Ovary (tissue), 9 donors: ENCODE data around the gene C22orf31. TPM values are rescaled to one million over a fixed set of nuclear protein-coding genes. Genes with fewer than 3 reads are reported as not detected.

ENCODE experiments used
- DNase-seq, 5 donors: peaks; one replicate each; pipeline ENCODE4 v3.0.0-alpha.2; 2019 to 2020
- H3K27ac ChIP-seq, 2 donors: fragments of 200-600 bp; one replicate each; pipeline versions ENCODE4 v1.5.1 to v1.8.0; 2019 to 2022
- H3K27me3 ChIP-seq: fragments of 200-600 bp; one replicate; pipeline ENCODE4 v1.8.0; 2022
- H3K36me3 ChIP-seq: fragments of 200-600 bp; sonication (generic); one replicate; pipeline ENCODE4 v1.5.1; 2019
- H3K4me1 ChIP-seq: one replicate; pipeline ENCODE4 v1.8.1; 2013; ENCODE audit warnings: mild to moderate bottlenecking, moderate library complexity; ENCODE audit not compliant: insufficient read depth
- H3K4me3 ChIP-seq: fragments of 200-600 bp; sonication (generic); one replicate; pipeline ENCODE4 v1.5.1; 2017
- H3K9me3 ChIP-seq, 2 donors: fragments of 200-600 bp in 1 of 2; sonication (generic) in 1 of 2; one replicate each; pipeline versions ENCODE4 v1.5.1 to v1.8.1; 2013 to 2019; ENCODE audit warnings: mild to moderate bottlenecking in 1 of 2, moderate library complexity in 1 of 2
- EP300 ChIP-seq: sonication (generic); formaldehyde crosslinking; IDR thresholded peaks from one replicate; pipeline ENCODE4 v1.6.1; 2017; ENCODE audit warnings: antibody characterized with exemption
- POLR2A ChIP-seq: fragments of 450-650 bp; IDR thresholded peaks from one replicate; pipeline ENCODE4 v1.6.1; 2017; ENCODE audit warnings: antibody characterized with exemption, mild to moderate bottlenecking, moderate library complexity
- WGBS, 3 donors: extraction: QIAGEN DNeasy Blood & Tissue Kit in 1 of 3; methylation state at CpG; one replicate each; pipeline versions ENCODE4 v1.1.5 to v1.1.7; 2013 to 2017; 5-methylcytosine and 5-hydroxymethylcytosine counted together
- intact Hi-C, 4 donors: fragments of 100-400 bp; cut with DNase I; formaldehyde crosslinking; loops; one replicate each; pipeline versions ENCODE4 v1.11.0 to v1.15.1; 2022 to 2023
- polyA plus RNA-seq, 2 donors: library from polyadenylated mRNA; stranded (reverse); fragments of 200-250 nt in 1 of 2; fragments of 350-450 nt in 1 of 2; fragmentation: Illumina TruSeq in 1 of 2; extraction: RNeasy Lipid Tissue Mini Kit (QIAGEN cat#74804) in 1 of 2; gene quantifications; one replicate each; pipeline ENCODE4 v1.2.3, GENCODE V29; 2013 to 2014
- total RNA-seq, 7 donors: library from RNA; depleted of rRNA in 2 of 7; stranded (reverse); fragments of >200 nt in 2 of 7; fragmentation: NEBNext Ultra II Directional in 3 of 7; extraction: Animal tissue kit (Norgen Biotek cat#: 25700) in 3 of 7; gene quantifications; one replicate each; pipeline versions ENCODE4 v1.1.0 to v1.2.4, GENCODE V29; 2016 to 2023
- TF ChIP-seq, protein P1 (sequence below), 3 donors: fragments of 450-650 bp in 2 of 3; fragments of 200-600 bp in 1 of 3; IDR thresholded peaks; one replicate each; pipeline versions ENCODE4 v1.5.1 to v1.8.0; 2016 to 2022; ENCODE audit warnings: antibody characterized with exemption in 3 of 3, mild to moderate bottlenecking in 1 of 3
- donor health status: DM: no; HTN: no; CAD: no; lungs with moderate emphysema.
- donor health status: DM: no; HTN: no; CAD: no.
- donor health status: Bipolar disorder and iron deficiency.
- donor health status: DM: yes; HTN: yes; CAD: no.
- donor health status: DM: no; HTN: no; CAD: no.
- donor health status: DM: yes; HTN: yes; CAD: no.

The C22orf31 gene
- total and polyA plus RNA-seq, 9 donors, result 0.20 to 0.92 (median 0.35) TPM; not detected in 2

GRCh38 chr22:29039148-29039547 lies 22.5 kb downstream of the C22orf31 start:
- H3K27me3 ChIP-seq, result no peaks in the 10 kb centered on the region
- DNase-seq, result no peak
- peaks cover 4% of the 10 kb centered on the region for H3K4me1 ChIP-seq
- no peak overlapping the region for H3K27ac ChIP-seq
- H3K4me3 ChIP-seq, result no peak overlapping the region
- TF ChIP-seq EP300 (no peak), POLR2A (no peak)
- TF ChIP-seq, protein P1, sequence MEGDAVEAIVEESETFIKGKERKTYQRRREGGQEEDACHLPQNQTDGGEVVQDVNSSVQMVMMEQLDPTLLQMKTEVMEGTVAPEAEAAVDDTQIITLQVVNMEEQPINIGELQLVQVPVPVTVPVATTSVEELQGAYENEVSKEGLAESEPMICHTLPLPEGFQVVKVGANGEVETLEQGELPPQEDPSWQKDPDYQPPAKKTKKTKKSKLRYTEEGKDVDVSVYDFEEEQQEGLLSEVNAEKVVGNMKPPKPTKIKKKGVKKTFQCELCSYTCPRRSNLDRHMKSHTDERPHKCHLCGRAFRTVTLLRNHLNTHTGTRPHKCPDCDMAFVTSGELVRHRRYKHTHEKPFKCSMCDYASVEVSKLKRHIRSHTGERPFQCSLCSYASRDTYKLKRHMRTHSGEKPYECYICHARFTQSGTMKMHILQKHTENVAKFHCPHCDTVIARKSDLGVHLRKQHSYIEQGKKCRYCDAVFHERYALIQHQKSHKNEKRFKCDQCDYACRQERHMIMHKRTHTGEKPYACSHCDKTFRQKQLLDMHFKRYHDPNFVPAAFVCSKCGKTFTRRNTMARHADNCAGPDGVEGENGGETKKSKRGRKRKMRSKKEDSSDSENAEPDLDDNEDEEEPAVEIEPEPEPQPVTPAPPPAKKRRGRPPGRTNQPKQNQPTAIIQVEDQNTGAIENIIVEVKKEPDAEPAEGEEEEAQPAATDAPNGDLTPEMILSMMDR (IDR thresholded peaks at IDR 0.05), result no peak
- intact Hi-C loops, result loop anchor here in 1 of 4 donors (5.0 kb wide), 1 partner anchor 182 kb away; no protein-coding TSS in a partner anchor
- no peaks in the 10 kb centered on the region for H3K36me3 ChIP-seq
- 73 to 77% (median 75%) methylated on average over 9 of the region's 9 CpGs for WGBS, 3 donors
- H3K9me3 ChIP-seq, result no peaks in the 10 kb centered on the region

GRCh38 chr22:29037340-29037932 lies 24.2 kb downstream of the C22orf31 start:
- Histone ChIP-seq H3K4me3 (no peak overlapping the region), H3K27me3 (no peaks in the 10 kb centered on the region), H3K36me3 (no peaks in the 10 kb centered on the region), H3K4me1 (peaks cover 4% of the 10 kb centered on the region), H3K27ac (no peak overlapping the region), H3K9me3 (no peaks in the 10 kb centered on the region)
- WGBS, 3 donors, result 78 to 88% (median 85%) methylated on average over 4 of the region's 4 CpGs
- no peak for DNase-seq
- no peak for TF ChIP-seq EP300
- no peak for TF ChIP-seq POLR2A
- TF ChIP-seq, protein P1 (IDR thresholded peaks at IDR 0.05), result no peak
- intact Hi-C loops, result loop anchor here in 1 of 4 donors (5.0 kb wide), 1 partner anchor 180 kb away; no protein-coding TSS in a partner anchor

GRCh38 chr22:29032584-29032983 lies 29.0 kb downstream of the C22orf31 start:
- H3K4me1 ChIP-seq, result peaks cover 14% of the 10 kb centered on the region
- WGBS, 3 donors, result 60 to 73% (median 68%) methylated on average over 2 of the region's 2 CpGs
- no peaks in the 10 kb centered on the region for H3K36me3 ChIP-seq
- no peaks in the 10 kb centered on the region for H3K27me3 ChIP-seq
- no peak overlapping the region for H3K27ac ChIP-seq
- H3K9me3 ChIP-seq, result no peaks in the 10 kb centered on the region
- no peak for TF ChIP-seq POLR2A
- TF ChIP-seq, protein P1 (IDR thresholded peaks at IDR 0.05), result no peak
- TF ChIP-seq EP300, result no peak
- H3K4me3 ChIP-seq, result no peak overlapping the region
- intact Hi-C loops, result no loop called here
- DNase-seq, result no peak

- Histone ChIP-seq H3K4me3 (no peak overlapping the region), H3K9me3 (no peaks in the 10 kb centered on the region), H3K27ac (peak overlapping the region; percentile 63 to 70), H3K4me1 (peaks cover 14% of the 10 kb centered on the region), H3K27me3 (no peaks in the 10 kb centered on the region), H3K36me3 (no peaks in the 10 kb centered on the region)
- WGBS, 3 donors, result 57 to 62% (median 61%) methylated on average over 8 of the region's 8 CpGs
- intact Hi-C loops, result no loop called here
- DNase-seq, result no peak
- no peak for TF ChIP-seq EP300
- TF ChIP-seq, protein P1 (IDR thresholded peaks at IDR 0.05), result no peak
- TF ChIP-seq POLR2A, result no peak
Measured at GRCh38 chr22:29032014-29032475, 29.6 kb downstream of the C22orf31 start.
